GM23338 (cell line): ENCODE results near the gene MAPRE2. TPM values are rescaled to one million over a fixed set of nuclear protein-coding genes. Genes with fewer than 3 reads are reported as not detected.

Source experiments
- ATAC-seq: fragments of 200-7000 bp; cut with Tn5 transposase; 3 replicates; pipeline ENCODE4 v1.9.1; 2020
- DNase-seq: peaks from one replicate; pipeline ENCODE4 v3.0.0-alpha.2; 2015; ENCODE audit warnings: low spot score
- H2AFZ ChIP-seq: fragments of 200-600 bp; sonication (generic); 2 replicates; pipeline ENCODE4 v1.8.0; 2016; ENCODE audit warnings: antibody characterized with exemption, mild to moderate bottlenecking, moderate library complexity
- H3F3A ChIP-seq: fragments of 200-600 bp; sonication (generic); replicated peaks from 2 replicates; pipeline ENCODE4 v1.8.0; 2017; ENCODE audit warnings: antibody characterized with exemption, mixed run types, low read depth
- H3K27ac ChIP-seq: fragments of 200-600 bp; sonication (generic); 2 replicates; pipeline ENCODE4 v1.6.1; 2016; ENCODE audit warnings: low read depth
- H3K27me3 ChIP-seq: fragments of 200-600 bp; sonication (generic); 2 replicates; pipeline ENCODE4 v1.8.0; 2016; ENCODE audit warnings: mild to moderate bottlenecking, mixed run types, moderate library complexity; ENCODE audit not compliant: insufficient read depth
- H3K36me3 ChIP-seq: fragments of 200-600 bp; sonication (generic); 2 replicates; pipeline ENCODE4 v1.8.0; 2016; ENCODE audit warnings: mild to moderate bottlenecking; ENCODE audit not compliant: insufficient read depth
- H3K4me1 ChIP-seq: fragments of 200-600 bp; sonication (generic); 2 replicates; pipeline ENCODE4 v1.8.0; 2016; ENCODE audit warnings: mild to moderate bottlenecking, moderate library complexity; ENCODE audit not compliant: insufficient read depth
- H3K4me2 ChIP-seq: fragments of 200-600 bp; sonication (generic); 2 replicates; pipeline ENCODE4 v1.7.1; 2017; ENCODE audit warnings: mixed run types
- H3K4me3 ChIP-seq: fragments of 200-600 bp; sonication (generic); 2 replicates; pipeline ENCODE4 v1.6.1; 2016; ENCODE audit warnings: mixed run types
- H3K79me2 ChIP-seq: fragments of 200-600 bp; sonication (generic); replicated peaks from 2 replicates; pipeline ENCODE4 v1.8.0; 2017; ENCODE audit warnings: mild to moderate bottlenecking; ENCODE audit not compliant: insufficient read depth
- H3K9me2 ChIP-seq: fragments of 200-600 bp; sonication (generic); 2 replicates; pipeline ENCODE4 v1.8.0; 2017; ENCODE audit not compliant: insufficient read depth
- H4K20me1 ChIP-seq: fragments of 200-600 bp; sonication (generic); replicated peaks from 2 replicates; pipeline ENCODE4 v1.8.0; 2017; ENCODE audit warnings: mild to moderate bottlenecking; ENCODE audit not compliant: insufficient read depth
- H3K27ac Mint-ChIP-seq: 2 replicates; pipeline ENCODE4 v1.8.0; 2020; ENCODE audit warnings: inconsistent platforms, mild to moderate bottlenecking, moderate library complexity, mixed read lengths
- H3K27me3 Mint-ChIP-seq: 3 replicates; pipeline ENCODE4 v1.8.0; 2022; ENCODE audit warnings: low read depth, mild to moderate bottlenecking, moderate library complexity, mixed read lengths, inconsistent platforms; ENCODE audit not compliant: insufficient read depth, poor library complexity
- H3K36me3 Mint-ChIP-seq: 3 replicates; pipeline ENCODE4 v1.8.0; 2021; ENCODE audit warnings: low read depth, mild to moderate bottlenecking, inconsistent platforms, moderate library complexity, mixed read lengths
- H3K4me1 Mint-ChIP-seq: 3 replicates; pipeline ENCODE4 v1.8.0; 2020; ENCODE audit warnings: mild to moderate bottlenecking, inconsistent platforms, mixed read lengths
- H3K4me3 Mint-ChIP-seq: 3 replicates; pipeline ENCODE4 v1.8.0; 2021; ENCODE audit warnings: moderate library complexity, mild to moderate bottlenecking, inconsistent platforms, mixed read lengths
- H3K9me3 Mint-ChIP-seq: 3 replicates; pipeline ENCODE4 v1.8.0; 2020; ENCODE audit warnings: moderate library complexity, mild to moderate bottlenecking, inconsistent platforms, mixed read lengths
- CREB1 ChIP-seq: fragments of 250-450 bp; sonication (Bioruptor Pico); IDR thresholded peaks from 2 replicates; pipeline ENCODE4 v1.5.0; 2020; ENCODE audit warnings: low read depth, mild to moderate bottlenecking, moderate library complexity
- ETS1 ChIP-seq: IDR thresholded peaks from 2 replicates; pipeline ENCODE4 v1.6.1; 2016; ENCODE audit warnings: antibody characterized with exemption
- EZH2 ChIP-seq: fragments of 200-600 bp; sonication (generic); IDR thresholded peaks from one replicate; pipeline ENCODE4 v1.8.0; 2017; ENCODE audit warnings: antibody characterized with exemption, mild to moderate bottlenecking, low read depth; ENCODE audit not compliant: unreplicated experiment
- EZH2phosphoT487 ChIP-seq: fragments of 200-600 bp; sonication (generic); IDR thresholded peaks from one replicate; pipeline ENCODE4 v1.8.1; 2018; ENCODE audit warnings: antibody characterized with exemption; ENCODE audit not compliant: unreplicated experiment
- JUNB ChIP-seq: IDR thresholded peaks from one replicate; pipeline ENCODE4 v1.6.1; 2016; ENCODE audit warnings: antibody characterized with exemption; ENCODE audit not compliant: unreplicated experiment
- NANOG ChIP-seq: IDR thresholded peaks from 2 replicates; pipeline ENCODE4 v1.6.1; 2016; ENCODE audit warnings: antibody characterized with exemption, borderline replicate concordance
- POLR2AphosphoS5 ChIP-seq: IDR thresholded peaks from 2 replicates; pipeline ENCODE4 v1.6.1; 2016; ENCODE audit warnings: antibody characterized with exemption, low read depth
- STAT1 ChIP-seq: IDR thresholded peaks from one replicate; pipeline ENCODE4 v1.6.1; 2016; ENCODE audit warnings: antibody characterized with exemption; ENCODE audit not compliant: unreplicated experiment
- ZNF114 ChIP-seq: fragments of 250-450 bp; sonication (Bioruptor Pico); IDR thresholded peaks from 2 replicates; pipeline ENCODE4 v1.5.0; 2020; ENCODE audit warnings: mild to moderate bottlenecking, moderate library complexity
- ZNF331 ChIP-seq: fragments of 250-450 bp; sonication (Bioruptor Pico); IDR thresholded peaks from 2 replicates; pipeline ENCODE4 v1.5.0; 2020; ENCODE audit warnings: low read depth, mild to moderate bottlenecking, moderate library complexity
- ZNF462 ChIP-seq: fragments of 250-450 bp; sonication (Bioruptor Pico); IDR thresholded peaks from 2 replicates; pipeline ENCODE4 v1.5.0; 2020; ENCODE audit warnings: mild to moderate bottlenecking, moderate library complexity
- polyA plus RNA-seq: library from polyadenylated mRNA; unstranded; fragments of >200 nt; fragmentation: Nextera tagmentation; extraction: Ambion mirVana; gene quantifications from 2 replicates; pipeline ENCODE4 v1.2.1, GENCODE V29; 2016
- total RNA-seq: library from RNA; depleted of rRNA; stranded (reverse); fragments of >200 nt; shearing (Covaris generic); gene quantifications from 2 replicates; pipeline ENCODE4 v1.2.3, GENCODE V29; 2014
- TF ChIP-seq, protein P1 (sequence below): IDR thresholded peaks from one replicate; pipeline ENCODE4 v1.6.1; 2018; ENCODE audit warnings: antibody characterized with exemption; ENCODE audit not compliant: unreplicated experiment
- TF ChIP-seq, protein P2 (sequence below), 2 experiments: fragments of 200-600 bp in 1 of 2; sonication (generic) in 1 of 2; conservative IDR thresholded peaks; 2 replicates each; pipeline versions ENCODE4 v1.5.1 to v1.6.1; 2016 to 2017; ENCODE audit warnings: antibody characterized with exemption in 2 of 2, low read depth in 2 of 2, mild to moderate bottlenecking in 2 of 2, moderate library complexity in 1 of 2

MAPRE2 gene
- total and polyA plus RNA-seq, 2 experiments from 2014 or later, result 17.8 to 40.4 TPM

GRCh38 chr18:35088921-35089320 is 47.7 kb downstream of the MAPRE2 start:
- Mint-ChIP-seq H3K4me3 (no peak overlapping the region), H3K27me3 (no peaks in the 10 kb centered on the region), H3K27ac (no peak overlapping the region), H3K36me3 (no peaks in the 10 kb centered on the region), H3K4me1 (no peaks in the 10 kb centered on the region), H3K9me3 (no peaks in the 10 kb centered on the region)
- no peaks in the 10 kb centered on the region; the same call in 1 of the 2 replicates for H3K36me3 ChIP-seq
- H3K27me3 ChIP-seq, result no peaks in the 10 kb centered on the region
- TF ChIP-seq EZH2, result no peak
- TF ChIP-seq ETS1, result no peak
- TF ChIP-seq NANOG, result no peak
- no peak for TF ChIP-seq EZH2phosphoT487
- TF ChIP-seq ZNF114, result no peak
- no peak for TF ChIP-seq STAT1
- TF ChIP-seq, protein P1, sequence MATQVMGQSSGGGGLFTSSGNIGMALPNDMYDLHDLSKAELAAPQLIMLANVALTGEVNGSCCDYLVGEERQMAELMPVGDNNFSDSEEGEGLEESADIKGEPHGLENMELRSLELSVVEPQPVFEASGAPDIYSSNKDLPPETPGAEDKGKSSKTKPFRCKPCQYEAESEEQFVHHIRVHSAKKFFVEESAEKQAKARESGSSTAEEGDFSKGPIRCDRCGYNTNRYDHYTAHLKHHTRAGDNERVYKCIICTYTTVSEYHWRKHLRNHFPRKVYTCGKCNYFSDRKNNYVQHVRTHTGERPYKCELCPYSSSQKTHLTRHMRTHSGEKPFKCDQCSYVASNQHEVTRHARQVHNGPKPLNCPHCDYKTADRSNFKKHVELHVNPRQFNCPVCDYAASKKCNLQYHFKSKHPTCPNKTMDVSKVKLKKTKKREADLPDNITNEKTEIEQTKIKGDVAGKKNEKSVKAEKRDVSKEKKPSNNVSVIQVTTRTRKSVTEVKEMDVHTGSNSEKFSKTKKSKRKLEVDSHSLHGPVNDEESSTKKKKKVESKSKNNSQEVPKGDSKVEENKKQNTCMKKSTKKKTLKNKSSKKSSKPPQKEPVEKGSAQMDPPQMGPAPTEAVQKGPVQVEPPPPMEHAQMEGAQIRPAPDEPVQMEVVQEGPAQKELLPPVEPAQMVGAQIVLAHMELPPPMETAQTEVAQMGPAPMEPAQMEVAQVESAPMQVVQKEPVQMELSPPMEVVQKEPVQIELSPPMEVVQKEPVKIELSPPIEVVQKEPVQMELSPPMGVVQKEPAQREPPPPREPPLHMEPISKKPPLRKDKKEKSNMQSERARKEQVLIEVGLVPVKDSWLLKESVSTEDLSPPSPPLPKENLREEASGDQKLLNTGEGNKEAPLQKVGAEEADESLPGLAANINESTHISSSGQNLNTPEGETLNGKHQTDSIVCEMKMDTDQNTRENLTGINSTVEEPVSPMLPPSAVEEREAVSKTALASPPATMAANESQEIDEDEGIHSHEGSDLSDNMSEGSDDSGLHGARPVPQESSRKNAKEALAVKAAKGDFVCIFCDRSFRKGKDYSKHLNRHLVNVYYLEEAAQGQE, result no peak
- TF ChIP-seq ZNF462, result no peak
- TF ChIP-seq POLR2AphosphoS5, result no peak
- TF ChIP-seq JUNB, result no peak
- TF ChIP-seq ZNF331 (CRISPR knock-in tag), result no peak
- no peak for TF ChIP-seq CREB1 (CRISPR knock-in tag)
- TF ChIP-seq, protein P2, sequence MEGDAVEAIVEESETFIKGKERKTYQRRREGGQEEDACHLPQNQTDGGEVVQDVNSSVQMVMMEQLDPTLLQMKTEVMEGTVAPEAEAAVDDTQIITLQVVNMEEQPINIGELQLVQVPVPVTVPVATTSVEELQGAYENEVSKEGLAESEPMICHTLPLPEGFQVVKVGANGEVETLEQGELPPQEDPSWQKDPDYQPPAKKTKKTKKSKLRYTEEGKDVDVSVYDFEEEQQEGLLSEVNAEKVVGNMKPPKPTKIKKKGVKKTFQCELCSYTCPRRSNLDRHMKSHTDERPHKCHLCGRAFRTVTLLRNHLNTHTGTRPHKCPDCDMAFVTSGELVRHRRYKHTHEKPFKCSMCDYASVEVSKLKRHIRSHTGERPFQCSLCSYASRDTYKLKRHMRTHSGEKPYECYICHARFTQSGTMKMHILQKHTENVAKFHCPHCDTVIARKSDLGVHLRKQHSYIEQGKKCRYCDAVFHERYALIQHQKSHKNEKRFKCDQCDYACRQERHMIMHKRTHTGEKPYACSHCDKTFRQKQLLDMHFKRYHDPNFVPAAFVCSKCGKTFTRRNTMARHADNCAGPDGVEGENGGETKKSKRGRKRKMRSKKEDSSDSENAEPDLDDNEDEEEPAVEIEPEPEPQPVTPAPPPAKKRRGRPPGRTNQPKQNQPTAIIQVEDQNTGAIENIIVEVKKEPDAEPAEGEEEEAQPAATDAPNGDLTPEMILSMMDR (conservative IDR thresholded peaks at IDR 0.05; ENCODE audit: low read depth in 2 of 2), result no peak
- no peaks in the 10 kb centered on the region for H3K79me2 ChIP-seq
- no peaks in the 10 kb centered on the region for H3K4me1 ChIP-seq
- H4K20me1 ChIP-seq, result no peaks in the 10 kb centered on the region; the same call in none of the 2 replicates
- H3K4me2 ChIP-seq, result no peak overlapping the region
- H2AFZ ChIP-seq, result no peak overlapping the region
- no peak overlapping the region for H3K4me3 ChIP-seq
- H3K27ac ChIP-seq, result no peak overlapping the region
- ATAC-seq (no peak), DNase-seq (no peak)
- H3K9me2 ChIP-seq, result no peaks in the 10 kb centered on the region
- no peaks in the 10 kb centered on the region for H3F3A ChIP-seq
